Ishikawa (cell line): Measurements from ENCODE around the gene PSMG3.

Experiments used
- CEBPB ChIP-seq: IDR thresholded peaks from 2 replicates; pipeline ENCODE4 v1.6.1; 2012
- CREB1 ChIP-seq: IDR thresholded peaks from 2 replicates; pipeline ENCODE4 v1.6.1; 2012; ENCODE audit warnings: low read depth
- EGR1 ChIP-seq: IDR thresholded peaks from 2 replicates; pipeline ENCODE4 v1.6.1; 2012
- EP300 ChIP-seq: IDR thresholded peaks from 2 replicates; pipeline ENCODE4 v1.6.1; 2012; ENCODE audit warnings: borderline replicate concordance
- FOXM1 ChIP-seq: IDR thresholded peaks from 2 replicates; pipeline ENCODE4 v1.6.1; 2012; ENCODE audit warnings: low read depth, borderline replicate concordance
- MAX ChIP-seq: IDR thresholded peaks from 2 replicates; pipeline ENCODE4 v1.6.1; 2012
- NFIC ChIP-seq: IDR thresholded peaks from 2 replicates; pipeline ENCODE4 v1.6.1; 2012
- RAD21 ChIP-seq: IDR thresholded peaks from 2 replicates; pipeline ENCODE4 v1.6.1; 2012; ENCODE audit warnings: low read depth
- REST ChIP-seq: IDR thresholded peaks from 2 replicates; pipeline ENCODE4 v1.6.1; 2012; ENCODE audit warnings: low read depth, mild to moderate bottlenecking
- TAF1 ChIP-seq: IDR thresholded peaks from 2 replicates; pipeline ENCODE4 v1.6.1; 2012; ENCODE audit warnings: low read depth, mild to moderate bottlenecking
- TCF12 ChIP-seq: IDR thresholded peaks from 2 replicates; pipeline ENCODE4 v1.6.1; 2012; ENCODE audit warnings: low read depth
- TEAD4 ChIP-seq: IDR thresholded peaks from 2 replicates; pipeline ENCODE4 v1.6.1; 2012
- USF1 ChIP-seq: IDR thresholded peaks from 2 replicates; pipeline ENCODE4 v1.6.1; 2012
- YY1 ChIP-seq: IDR thresholded peaks from 2 replicates; pipeline ENCODE4 v1.6.1; 2012; ENCODE audit warnings: low read depth
- ZBTB7A ChIP-seq: IDR thresholded peaks from 2 replicates; pipeline ENCODE4 v1.6.1; 2012; ENCODE audit warnings: low read depth

PSMG3 gene

GRCh38 chr7:1546909-1547776 is 22.7 kb downstream of the PSMG3 start:
- TF ChIP-seq FOXM1, result no peak
- TF ChIP-seq CEBPB, result no peak
- no peak for TF ChIP-seq EGR1
- no peak for TF ChIP-seq EP300
- TF ChIP-seq ZBTB7A, result no peak
- TF ChIP-seq CREB1, result no peak
- TF ChIP-seq TEAD4, result no peak
- TF ChIP-seq YY1, result no peak
- no peak for TF ChIP-seq NFIC
- no peak for TF ChIP-seq TAF1
- TF ChIP-seq REST, result no peak
- no peak for TF ChIP-seq RAD21
- no peak for TF ChIP-seq TCF12
- no peak for TF ChIP-seq USF1
- no peak for TF ChIP-seq MAX

GRCh38 chr7:1546274-1546908 is 23.4 kb downstream of the PSMG3 start:
- TF ChIP-seq FOXM1 (no peak), EGR1 (no peak), RAD21 (no peak), ZBTB7A (no peak), TAF1 (no peak), EP300 (no peak)

GRCh38 chr7:1545417-1546246 is 24.2 kb downstream of the PSMG3 start:
- TF ChIP-seq FOXM1 (no peak), RAD21 (peak; percentile 5; the same call in 1 of the 2 replicates), TEAD4 (no peak)

GRCh38 chr7:1544896-1545416 is 24.9 kb downstream of the PSMG3 start:
- no peak for TF ChIP-seq RAD21
- no peak for TF ChIP-seq EP300
- no peak for TF ChIP-seq NFIC
- no peak for TF ChIP-seq TAF1

GRCh38 chr7:1544178-1544895 is 25.5 kb downstream of the PSMG3 start:
- TF ChIP-seq MAX (no peak), RAD21 (no peak), EGR1 (no peak), REST (no peak), TEAD4 (no peak), EP300 (no peak), CEBPB (no peak), CREB1 (no peak), TAF1 (no peak)
